ENCODE results near the gene VPS13D.

The VPS13D gene, protein sequence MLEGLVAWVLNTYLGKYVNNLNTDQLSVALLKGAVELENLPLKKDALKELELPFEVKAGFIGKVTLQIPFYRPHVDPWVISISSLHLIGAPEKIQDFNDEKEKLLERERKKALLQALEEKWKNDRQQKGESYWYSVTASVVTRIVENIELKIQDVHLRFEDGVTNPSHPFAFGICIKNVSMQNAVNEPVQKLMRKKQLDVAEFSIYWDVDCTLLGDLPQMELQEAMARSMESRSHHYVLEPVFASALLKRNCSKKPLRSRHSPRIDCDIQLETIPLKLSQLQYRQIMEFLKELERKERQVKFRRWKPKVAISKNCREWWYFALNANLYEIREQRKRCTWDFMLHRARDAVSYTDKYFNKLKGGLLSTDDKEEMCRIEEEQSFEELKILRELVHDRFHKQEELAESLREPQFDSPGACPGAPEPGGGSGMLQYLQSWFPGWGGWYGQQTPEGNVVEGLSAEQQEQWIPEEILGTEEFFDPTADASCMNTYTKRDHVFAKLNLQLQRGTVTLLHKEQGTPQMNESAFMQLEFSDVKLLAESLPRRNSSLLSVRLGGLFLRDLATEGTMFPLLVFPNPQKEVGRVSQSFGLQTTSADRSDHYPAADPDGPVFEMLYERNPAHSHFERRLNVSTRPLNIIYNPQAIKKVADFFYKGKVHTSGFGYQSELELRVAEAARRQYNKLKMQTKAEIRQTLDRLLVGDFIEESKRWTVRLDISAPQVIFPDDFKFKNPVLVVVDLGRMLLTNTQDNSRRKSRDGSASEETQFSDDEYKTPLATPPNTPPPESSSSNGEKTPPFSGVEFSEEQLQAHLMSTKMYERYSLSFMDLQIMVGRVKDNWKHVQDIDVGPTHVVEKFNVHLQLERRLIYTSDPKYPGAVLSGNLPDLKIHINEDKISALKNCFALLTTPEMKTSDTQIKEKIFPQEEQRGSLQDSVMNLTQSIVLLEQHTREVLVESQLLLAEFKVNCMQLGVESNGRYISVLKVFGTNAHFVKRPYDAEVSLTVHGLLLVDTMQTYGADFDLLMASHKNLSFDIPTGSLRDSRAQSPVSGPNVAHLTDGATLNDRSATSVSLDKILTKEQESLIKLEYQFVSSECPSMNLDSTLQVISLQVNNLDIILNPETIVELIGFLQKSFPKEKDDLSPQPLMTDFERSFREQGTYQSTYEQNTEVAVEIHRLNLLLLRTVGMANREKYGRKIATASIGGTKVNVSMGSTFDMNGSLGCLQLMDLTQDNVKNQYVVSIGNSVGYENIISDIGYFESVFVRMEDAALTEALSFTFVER (N-terminal part only)

DNA sequence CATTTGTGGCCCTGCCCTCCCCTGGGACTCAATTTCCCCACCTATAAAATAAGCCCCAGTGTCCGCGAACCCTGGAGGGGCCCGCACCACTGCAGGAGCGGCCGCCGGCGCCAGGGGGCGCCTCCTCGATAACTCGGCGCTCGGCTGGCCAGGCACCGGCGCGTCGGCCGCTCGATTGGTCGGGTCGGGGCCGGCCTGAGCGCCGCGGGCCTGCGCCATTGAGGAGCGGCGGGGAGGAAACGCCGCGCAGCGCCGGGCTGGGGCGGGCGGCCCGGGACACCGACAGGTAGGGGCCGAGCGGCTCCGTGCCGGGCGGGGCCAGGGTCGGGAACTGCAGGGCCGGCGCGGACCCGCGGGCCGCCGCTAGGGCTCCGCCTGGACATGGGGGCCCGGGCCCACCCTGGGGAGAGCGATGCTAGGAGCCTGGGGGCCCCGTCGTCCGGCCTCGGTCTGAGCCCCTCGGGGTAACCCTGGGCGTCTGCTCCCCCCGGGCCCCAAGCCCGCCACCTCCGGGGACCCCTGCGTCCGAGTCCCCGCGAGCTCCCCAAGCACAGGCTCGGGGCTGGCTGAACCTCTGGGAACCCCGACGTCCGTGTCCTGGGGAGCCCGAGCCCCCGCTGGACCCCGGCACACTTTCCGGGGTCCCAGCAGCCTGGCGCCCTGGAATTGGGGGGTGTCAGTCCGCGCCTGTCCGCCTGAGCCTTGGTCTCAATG, at the start of gene VPS13D:
TSS of gene VPS13D (plus strand) at position 196 of the 714 bp plus-strand sequence. CDS start 4,237 bp downstream, outside the sequence.
- peak; percentile 76 for DNase-seq (ENCODE audit: low spot score)

DNA sequence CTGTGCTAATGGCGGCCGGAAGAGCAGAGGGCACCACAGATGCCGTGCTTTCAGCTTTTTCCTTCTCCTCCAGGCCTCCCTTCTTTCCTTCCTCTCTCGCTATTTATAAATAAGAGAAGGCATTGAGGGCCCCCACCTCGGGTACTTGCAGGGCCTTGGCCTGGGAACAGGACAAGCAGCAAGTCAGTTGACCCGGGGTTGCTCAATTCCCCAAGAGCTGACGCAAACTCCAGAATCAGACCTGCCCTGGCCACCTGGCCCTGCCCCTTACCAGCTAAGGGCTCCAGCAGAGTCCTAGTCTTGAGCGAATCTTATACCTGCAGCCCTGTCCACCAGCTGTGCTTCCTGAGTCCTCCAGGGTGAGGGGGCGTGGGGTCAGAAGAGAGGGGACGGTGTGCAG, 49.5 kb upstream of the VPS13D start:
- no peak for DNase-seq (ENCODE audit: low spot score)

DNA sequence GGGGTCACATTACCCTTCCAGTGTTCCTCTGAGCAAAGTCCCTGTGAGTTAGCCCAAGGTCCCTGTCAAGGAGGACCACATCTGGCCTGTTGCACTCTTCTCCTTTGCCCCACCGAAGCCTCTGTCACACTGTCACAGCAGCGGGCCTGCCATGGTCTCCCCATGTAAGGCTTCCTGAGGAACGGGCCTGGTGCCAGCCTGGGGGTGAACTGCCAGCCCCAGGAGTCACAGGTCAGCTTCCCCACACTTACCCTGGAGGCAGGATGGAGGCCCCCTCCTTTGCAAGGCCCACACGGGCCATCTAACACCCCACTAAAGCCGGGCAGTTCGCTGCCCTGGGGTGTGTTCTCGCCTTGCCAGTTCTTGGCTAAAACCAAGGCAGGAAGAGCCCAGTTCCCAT, 48.9 kb upstream of the VPS13D start:
- no peak for DNase-seq (ENCODE audit: low spot score)

DNA sequence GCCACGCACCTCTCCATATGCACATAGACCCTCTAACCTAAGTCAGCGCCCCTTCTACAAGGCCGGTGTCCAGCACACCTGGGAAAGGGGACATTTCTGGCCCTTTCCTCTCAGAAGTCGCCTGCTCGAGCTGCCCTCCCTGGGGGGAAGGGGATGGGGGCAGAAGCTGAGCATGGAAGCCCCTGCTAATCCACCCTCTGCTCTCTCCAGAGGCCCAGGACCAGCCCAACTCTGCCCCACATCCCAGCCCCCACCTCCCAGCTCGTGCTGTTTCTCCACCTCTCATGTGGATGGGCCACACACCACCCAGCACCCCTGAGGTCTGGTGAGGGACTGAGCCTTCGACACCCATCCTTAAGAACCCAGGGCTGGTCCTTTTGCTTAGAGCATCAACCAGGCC, 48.3 kb upstream of the VPS13D start:
- no peak for DNase-seq (ENCODE audit: low spot score)

DNA sequence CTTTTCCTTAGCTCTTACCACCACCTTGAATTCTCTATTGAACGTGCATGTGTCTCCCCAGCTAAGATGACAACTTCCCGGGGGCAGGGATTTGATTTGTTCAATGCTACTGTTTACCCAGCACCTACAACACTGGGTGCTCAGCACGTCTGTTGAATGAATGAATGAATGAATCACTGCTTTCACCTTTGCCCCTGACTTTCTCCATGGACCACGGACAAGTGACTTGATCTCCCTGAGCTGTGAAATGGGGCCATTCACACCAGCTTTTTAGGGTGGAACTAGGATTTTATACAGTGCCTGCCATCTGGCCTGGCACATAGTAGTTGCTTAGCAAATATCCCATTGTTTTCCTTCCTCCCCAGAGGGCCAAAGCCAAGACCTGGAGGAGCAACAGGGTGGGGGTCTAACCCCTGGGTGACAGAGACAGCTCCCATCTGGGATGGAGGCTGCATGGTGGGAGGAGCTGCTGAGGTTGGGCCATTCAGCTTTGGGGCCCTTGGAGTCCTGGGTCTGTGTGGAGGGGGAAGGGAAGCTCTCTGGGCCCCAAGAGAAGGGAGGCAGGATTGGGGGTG, 47.3 kb upstream of the VPS13D start:
- DNase-seq (ENCODE audit: low spot score) = no peak

DNA sequence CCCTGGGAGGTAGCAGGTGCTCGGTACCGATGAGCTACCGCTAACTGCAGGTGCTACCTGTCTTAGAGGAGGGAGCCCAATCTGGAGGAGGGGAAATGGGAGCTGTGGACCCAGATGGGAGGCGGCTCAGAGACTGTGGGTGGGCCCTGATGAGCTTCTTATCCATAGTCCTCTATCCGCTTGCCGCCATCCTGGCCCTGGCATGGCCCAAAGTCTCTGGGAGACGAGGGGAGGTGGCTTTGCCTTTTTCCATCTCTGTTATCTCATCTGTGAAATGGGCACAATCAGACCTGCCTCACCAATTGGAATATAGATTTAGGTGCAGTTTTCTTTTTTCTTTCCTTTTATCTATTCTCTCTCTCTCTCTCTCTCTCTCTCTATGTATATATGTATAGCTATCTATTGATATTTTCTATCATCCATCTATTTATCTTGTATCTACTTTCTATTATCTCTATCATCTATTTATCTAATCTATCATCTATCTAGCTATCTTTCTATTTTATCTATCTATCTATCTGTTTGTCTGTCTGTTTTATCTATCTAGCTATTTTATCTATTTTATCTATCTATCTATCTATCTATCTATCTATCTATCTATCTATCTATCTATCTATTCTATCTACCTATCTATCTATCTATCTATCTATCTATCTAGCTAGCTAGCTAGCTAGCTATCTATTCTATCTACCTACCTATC, 46.6 kb upstream of the VPS13D start:
- no peak for DNase-seq (ENCODE audit: low spot score)

DNA sequence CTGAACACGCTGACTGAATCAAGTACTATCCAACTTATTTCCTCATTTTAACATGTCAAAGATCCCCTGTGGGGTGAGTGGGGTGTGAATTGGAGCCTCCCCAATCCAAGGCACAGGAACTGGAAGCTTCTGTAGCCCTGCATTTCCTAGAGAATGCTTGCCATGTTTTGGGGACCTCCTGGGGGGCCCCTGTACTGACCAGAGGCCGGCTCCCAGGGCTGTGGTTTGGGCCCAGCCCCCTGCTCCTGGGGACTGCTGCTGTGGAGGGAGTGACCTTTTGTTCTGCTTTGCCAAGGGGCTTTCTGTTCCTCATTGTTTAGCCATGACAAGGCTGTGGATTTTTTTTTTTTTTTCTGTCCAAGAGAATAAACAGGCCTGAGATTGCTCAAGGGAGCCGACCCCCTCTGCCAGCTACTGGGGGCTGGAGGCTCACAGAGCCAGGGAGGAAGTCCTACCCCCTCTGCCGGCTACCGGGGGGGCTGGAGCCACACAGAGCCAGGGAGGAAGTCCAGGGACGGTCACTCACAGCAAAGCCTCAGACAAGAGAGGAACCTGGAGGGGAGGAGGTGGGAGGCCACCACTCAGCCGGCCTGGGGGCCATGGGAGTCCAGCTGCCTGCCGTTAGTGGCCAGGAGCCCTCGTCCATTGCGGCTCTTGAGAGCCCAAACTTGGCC, 45.7 kb upstream of the VPS13D start:
- no peak for DNase-seq (ENCODE audit: low spot score)

DNA sequence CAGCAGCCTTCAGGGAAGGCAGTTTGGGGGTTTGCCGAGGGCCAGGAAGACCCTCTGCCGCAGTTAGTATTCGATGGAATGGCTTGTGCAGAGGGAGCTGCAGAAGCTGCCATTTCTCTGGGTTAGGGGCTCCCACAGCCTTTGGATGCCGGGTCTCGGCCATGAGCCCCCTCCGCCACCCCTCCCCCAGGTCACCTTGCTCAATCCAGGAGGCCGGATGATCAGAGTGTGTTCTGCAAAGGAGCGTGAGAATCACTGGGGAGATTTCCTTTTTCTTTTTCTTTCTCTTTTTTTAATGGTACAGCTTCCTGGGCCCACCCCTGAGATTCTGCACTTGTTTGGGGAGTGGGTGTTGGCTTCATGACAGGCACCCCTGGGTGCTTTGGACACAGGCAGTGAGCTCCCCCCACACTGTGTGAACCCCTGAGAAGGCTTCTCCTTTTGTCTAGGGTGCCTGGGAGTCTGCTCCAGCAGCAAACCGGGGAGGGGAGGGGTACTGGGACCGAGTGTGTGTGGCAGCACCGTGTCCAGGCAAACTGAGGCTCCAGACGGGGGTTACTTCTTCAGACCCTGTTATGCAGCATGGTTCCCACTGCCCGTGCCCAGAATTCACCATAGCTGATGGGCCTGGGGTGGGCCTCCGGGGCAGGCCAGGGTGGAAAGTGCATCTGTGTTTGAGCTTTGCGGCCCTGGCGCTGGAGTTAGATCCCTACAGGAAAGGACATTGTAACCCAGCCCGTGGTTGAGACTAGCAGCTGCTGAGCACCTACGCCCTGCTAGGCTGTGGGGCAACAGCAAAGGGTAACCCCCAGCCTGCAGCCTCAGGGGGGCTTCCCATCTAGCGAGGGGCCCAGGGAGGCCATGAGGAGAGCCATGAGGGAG, 44.6 kb upstream of the VPS13D start:
- no peak for DNase-seq (ENCODE audit: low spot score)

DNA sequence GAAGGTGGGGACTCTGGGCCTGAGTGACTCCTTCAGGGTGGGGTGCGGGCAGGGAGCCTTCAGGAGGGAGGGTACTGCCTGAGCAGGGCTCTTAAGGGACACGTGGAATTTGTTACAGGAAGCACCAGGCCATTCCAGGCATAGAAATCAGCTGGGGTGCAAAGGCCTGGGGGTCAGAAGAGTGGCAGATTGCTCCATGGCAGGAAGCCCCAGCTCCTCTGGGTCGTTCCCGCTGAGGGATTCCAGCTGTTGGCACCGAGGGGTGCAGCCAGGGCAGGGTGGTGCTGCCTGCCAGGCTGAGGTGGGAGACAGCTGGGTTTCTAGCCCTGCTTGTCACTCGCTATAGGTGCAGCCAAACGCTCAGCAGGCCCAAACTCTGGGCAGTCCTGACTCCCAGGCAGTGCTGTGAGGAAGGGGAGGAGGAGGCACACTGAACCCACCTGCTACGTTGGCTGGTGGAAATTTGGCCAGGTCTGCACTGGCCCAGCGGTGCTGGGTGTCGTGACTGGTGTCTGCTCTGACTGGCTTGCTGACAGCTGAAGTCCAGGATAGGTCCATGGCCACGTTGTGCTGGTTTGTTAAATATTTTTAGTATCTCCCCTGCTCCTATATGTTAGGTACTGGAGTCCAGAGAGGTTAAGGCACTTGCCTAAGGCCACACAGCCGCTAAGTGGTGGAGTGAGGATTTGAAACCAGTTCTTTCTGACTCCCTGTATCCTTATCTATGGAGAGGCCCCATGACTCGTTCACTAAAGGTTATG, 43.7 kb upstream of the VPS13D start:
- DNase-seq (ENCODE audit: low spot score) = no peak

DNA sequence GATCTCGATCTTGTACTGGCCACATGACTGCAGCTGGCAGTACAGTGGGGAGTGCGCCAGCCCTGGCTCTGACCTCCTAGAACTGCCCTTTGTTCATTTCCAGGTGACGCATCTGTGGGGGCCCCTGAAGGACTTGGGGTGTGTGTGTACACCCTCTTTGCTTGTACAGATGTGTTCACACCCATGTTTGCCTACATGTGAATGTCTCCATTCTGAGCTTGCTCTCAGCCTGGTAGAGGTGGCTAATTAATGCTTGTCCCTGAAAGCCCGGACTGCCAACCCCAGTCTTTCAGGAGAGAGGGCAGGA, 43.2 kb upstream of the VPS13D start:
- DNase-seq (ENCODE audit: low spot score) = no peak

DNA sequence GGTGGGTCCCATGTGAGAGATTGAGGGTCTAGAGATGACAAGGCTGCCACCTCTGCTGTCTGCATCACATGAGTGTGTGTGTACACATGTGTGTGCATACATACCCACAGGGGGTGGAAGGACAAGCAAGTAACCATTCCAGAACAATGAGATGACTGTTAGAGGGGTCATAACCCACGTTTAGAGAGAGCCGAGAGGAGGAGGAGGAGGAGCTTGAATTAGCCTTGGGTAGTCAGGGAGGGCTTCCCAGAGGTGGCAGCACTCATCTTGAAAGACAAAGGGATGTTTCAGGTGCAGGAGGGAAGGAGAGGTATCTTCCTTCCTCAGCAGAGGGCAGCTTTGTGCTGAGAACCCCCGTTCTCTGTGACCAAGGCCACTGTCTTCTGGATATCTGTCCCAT, 41.7 kb upstream of the VPS13D start:
- DNase-seq (ENCODE audit: low spot score) = no peak

DNA sequence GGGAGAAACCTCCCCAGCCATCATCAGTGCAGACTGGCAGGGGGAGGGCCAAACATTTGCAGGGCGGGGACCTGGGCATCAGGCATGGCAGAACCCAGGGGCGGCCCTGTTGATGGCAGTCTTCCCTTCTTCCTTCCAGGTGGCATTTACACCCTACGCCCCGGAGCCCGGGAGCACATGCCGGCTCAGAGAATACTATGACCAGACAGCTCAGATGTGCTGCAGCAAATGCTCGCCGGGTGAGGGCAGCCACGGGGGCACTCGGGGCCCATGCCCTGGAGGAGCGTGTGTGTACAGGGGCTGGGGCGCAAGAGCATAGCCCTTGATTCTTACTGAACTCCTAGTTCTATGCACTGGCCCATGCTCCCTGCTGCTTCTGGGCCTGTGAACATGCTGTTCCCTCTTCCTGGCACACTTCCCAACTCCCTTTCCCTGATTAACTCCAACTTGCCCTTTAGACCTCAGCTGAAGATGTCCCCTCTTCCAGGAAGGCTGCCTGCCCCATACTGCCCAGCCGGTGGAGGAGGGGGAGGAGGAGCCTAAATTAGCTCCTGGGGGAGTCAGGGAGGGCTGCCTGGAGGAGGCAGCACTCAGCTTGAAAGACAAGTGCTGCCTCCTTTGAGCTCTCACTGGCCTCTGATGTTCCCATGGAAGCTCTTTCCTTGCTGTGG, 41.0 kb upstream of the VPS13D start:
- no peak for DNase-seq (ENCODE audit: low spot score)

DNA sequence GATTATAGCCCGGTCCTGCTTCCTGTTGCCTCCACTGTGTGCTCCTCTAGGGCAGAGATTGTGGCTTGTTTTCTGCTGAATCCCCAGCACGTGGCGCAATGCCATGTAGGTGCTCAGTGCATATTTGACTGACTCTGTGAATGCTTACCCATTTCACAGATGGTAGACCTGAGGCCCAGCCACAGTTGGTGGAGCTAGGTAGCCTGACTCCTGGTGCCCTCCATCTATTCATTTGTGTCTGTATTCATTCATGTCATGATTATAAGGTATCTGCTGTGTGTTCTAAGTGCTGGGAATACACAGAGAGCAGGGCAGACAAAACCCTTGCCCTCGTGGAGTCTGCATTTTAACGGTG, 40.5 kb upstream of the VPS13D start:
- DNase-seq (ENCODE audit: low spot score) = no peak

DNA sequence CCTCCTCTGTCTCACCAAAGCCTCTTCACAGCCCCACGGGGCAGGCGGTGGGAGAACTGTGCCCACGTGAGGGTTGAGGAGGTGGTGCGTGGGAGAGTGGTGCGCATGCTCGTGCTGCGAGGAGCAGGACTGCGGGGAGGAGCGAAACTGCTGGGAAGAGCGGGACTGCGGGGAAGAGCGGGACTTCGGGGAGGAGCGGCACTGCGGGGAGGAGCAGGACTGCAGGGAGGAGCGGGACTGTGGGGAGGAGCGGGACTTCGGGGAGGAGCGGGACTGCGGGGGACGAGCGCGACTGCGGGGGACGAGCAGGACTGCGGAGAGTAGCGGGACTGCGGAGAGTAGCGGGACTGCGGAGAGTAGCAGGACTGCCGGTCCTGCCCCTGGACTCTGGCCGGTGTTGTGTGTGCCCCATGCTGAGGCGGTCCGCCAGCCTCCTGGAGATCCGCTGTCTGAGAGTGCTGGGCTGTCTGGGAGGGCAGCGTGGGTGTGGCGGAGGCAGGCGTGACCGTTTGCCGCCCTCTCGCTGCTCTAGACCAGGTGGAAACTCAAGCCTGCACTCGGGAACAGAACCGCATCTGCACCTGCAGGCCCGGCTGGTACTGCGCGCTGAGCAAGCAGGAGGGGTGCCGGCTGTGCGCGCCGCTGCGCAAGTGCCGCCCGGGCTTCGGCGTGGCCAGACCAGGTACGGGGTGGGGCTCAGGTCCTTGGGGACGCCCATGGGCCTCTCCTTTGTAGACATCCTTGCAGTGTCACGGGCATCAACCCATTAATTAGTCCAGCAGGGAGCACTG, 38.4 kb upstream of the VPS13D start:
- DNase-seq (ENCODE audit: low spot score) = no peak

DNA sequence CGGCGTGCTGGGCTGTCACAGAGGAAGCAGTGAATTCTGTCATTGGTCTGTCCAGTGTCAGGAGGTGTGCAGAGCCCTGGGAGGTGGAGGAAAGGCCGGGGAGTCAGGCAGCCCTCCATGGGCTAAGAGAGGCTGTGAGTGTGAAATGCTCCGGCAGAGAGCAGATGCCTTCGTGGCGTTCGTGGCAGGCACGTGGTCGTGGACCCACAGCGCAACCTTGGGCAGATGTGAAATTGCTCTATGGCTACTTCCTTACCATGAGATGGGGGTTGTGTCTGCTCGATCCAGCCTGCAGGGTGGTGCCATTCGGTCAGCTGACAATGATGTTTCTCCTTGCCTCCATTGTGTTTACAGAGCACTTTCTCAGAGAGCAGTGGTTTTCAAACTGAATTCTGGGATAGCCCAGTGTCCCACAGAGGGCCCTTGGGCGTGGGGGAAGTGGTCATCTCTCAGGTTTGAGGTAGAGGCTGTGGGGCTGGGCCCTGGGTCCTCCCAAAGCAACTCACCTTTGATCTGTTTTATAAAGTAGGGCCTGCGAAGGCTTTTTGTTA, 35.1 kb upstream of the VPS13D start:
- no peak for DNase-seq (ENCODE audit: low spot score)

DNA sequence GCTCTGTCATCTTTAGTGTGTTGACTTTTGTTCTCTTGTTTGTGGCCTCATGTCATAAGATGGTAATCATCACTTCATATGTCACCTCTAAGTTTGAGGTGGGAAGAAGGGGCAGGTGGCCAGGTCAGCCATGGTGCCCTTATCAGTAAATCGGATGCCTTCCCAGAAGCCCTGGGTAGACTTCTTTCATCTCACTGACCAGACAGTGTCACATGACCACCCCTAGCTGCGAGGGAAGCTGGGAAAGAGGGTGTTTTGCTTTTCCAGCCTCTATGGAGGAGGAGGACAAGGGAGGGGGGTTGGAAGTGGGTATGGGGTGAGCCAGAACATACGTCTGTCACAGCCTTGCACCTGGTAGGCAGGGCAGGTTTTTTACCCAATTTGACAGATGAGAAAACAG, 34.4 kb upstream of the VPS13D start:
- DNase-seq (ENCODE audit: low spot score) = no peak

All from SW480 (cell line).